Heart left ventricle (tissue), 13 donors: ENCODE data around the gene EP400.

Experiments used
- POLR2A ChIP-seq, 2 donors: fragments of 450-650 bp; IDR thresholded peaks; one replicate each; pipeline ENCODE4 v1.6.1; 2017; ENCODE audit warnings: antibody characterized with exemption in 2 of 2, mild to moderate bottlenecking in 2 of 2, moderate library complexity in 2 of 2
- TF ChIP-seq, protein P1 (sequence below), 12 donors: fragments of 200-600 bp; sonication (generic) in 4 of 12; IDR thresholded peaks; one replicate each; pipeline versions ENCODE4 v1.5.0 to v1.8.0; 2018 to 2022; ENCODE audit warnings: antibody characterized with exemption in 12 of 12, mild to moderate bottlenecking in 5 of 12
- donor health status: ischemic (EF 13 %, LVEDD 7.1; RV severe dilation, severe dysfunction).
- donor health status: DM: no; HTN: yes; CAD: no.
- donor health status: DM: no; HTN: no; CAD: no.
- donor health status: ischemic (EF 25% LVEDD 6.9; RV normal size, moderate dysfunction).
- donor health status: ischemic (EF 25% LVEDD 5.7; RV mildly dilated, moderate dysfunction).
- donor health status: ischemic (EF 35%, LVEDD 5.7; RV mildly dilated, moderate dysfunction).
- donor health status: nonischemic (EF 11% LVEDD 7.7; RV severe dilation, severe dysfunction).
- donor health status: DM: yes; HTN: yes; CAD: no.
- donor health status: PGD.
- donor health status: ischemic (EF 29% LVEDD 5.4; RV normal size, mild dysfunction).
- donor health status: nonischemic (EF 23%, LVEDD 6.1; RV moderate dilation, normal function).

DNA sequence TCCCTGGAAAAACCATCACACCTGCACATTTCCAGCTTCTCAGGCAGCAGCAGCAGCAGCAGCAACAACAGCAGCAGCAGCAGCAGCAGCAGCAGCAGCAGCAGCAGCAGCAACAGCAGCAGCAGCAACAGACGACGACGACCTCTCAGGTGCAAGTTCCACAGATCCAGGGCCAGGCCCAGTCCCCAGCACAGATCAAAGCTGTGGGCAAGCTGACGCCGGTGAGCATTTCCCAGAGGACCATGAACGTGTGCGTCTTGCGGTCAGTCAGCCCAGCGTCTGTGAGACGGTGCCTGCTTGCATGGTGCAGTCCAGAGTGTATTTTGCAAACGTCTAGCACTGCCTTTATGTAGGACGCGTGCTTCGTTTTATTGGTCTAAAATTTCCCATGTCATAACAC is 112.7 kb downstream of the EP400 start:
- TF ChIP-seq, protein P1, sequence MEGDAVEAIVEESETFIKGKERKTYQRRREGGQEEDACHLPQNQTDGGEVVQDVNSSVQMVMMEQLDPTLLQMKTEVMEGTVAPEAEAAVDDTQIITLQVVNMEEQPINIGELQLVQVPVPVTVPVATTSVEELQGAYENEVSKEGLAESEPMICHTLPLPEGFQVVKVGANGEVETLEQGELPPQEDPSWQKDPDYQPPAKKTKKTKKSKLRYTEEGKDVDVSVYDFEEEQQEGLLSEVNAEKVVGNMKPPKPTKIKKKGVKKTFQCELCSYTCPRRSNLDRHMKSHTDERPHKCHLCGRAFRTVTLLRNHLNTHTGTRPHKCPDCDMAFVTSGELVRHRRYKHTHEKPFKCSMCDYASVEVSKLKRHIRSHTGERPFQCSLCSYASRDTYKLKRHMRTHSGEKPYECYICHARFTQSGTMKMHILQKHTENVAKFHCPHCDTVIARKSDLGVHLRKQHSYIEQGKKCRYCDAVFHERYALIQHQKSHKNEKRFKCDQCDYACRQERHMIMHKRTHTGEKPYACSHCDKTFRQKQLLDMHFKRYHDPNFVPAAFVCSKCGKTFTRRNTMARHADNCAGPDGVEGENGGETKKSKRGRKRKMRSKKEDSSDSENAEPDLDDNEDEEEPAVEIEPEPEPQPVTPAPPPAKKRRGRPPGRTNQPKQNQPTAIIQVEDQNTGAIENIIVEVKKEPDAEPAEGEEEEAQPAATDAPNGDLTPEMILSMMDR (IDR thresholded peaks at IDR 0.05) = no peak
- TF ChIP-seq POLR2A (IDR thresholded peaks at IDR 0.05) = no peak
